Loucy (cell line): ENCODE measurements around the gene OR56B1.

ENCODE experiments used
- CTCF ChIP-seq: fragments of 200-600 bp; sonication (generic); conservative IDR thresholded peaks from 2 replicates; pipeline ENCODE4 v1.5.1; 2014; ENCODE audit warnings: mild to moderate bottlenecking, antibody characterized with exemption, low read length
- EZH2phosphoT487 ChIP-seq: fragments of 200-600 bp; IDR thresholded peaks from 2 replicates; pipeline ENCODE4 v1.6.1; 2018; ENCODE audit warnings: antibody characterized with exemption, mild to moderate bottlenecking, moderate library complexity, borderline replicate concordance

DNA sequence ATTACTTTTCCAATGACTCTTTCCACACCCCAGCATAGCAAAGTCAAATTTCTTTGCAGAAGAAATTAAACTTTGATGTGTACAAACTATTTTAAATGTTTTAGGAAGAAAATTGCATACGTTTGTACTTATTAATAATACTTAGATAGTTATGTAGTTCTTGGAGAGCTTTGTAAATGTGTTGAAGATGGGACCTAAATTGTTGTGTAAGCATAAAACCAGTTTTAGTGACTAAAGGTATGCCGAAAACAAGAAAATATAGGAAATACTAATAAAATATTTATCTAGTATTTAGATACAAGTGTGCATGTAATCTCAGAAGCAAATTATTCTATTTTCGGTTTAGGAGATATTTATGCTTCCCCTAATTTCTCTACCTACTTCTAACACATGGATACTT lies 13.6 kb downstream of the OR56B1 start:
- TF ChIP-seq CTCF (no peak), EZH2phosphoT487 (no peak)
